ENCODE data around the gene CEP295NL. TPM values are rescaled to one million over a fixed set of nuclear protein-coding genes. Genes with fewer than 3 reads are reported as not detected.

CEP295NL gene
- total RNA-seq, 4 donors from 2014 or later = 1.6 to 9.0 (median 3.8) TPM

DNA sequence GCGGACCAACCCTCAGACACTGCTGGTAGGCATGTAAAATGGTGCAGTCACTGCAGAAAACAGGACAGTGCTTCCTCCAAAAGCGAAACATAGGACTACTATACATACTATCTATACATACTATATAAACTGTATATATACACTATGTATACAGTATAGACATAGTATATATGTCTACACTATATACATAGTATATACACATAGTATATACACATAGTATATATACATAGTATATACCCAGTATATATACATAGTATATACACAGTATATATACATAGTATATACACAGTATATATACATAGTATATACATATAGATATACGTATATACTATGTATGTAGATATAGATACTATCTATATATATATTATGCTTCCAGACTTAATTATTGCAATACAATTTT lies 55.9 kb downstream of the CEP295NL start:
- TF ChIP-seq POLR2AphosphoS5 (IDR thresholded peaks at IDR 0.05) (no peak), POLR2A (IDR thresholded peaks at IDR 0.05) (no peak), EP300 (IDR thresholded peaks at IDR 0.05) (no peak)
- TF ChIP-seq, protein P1, sequence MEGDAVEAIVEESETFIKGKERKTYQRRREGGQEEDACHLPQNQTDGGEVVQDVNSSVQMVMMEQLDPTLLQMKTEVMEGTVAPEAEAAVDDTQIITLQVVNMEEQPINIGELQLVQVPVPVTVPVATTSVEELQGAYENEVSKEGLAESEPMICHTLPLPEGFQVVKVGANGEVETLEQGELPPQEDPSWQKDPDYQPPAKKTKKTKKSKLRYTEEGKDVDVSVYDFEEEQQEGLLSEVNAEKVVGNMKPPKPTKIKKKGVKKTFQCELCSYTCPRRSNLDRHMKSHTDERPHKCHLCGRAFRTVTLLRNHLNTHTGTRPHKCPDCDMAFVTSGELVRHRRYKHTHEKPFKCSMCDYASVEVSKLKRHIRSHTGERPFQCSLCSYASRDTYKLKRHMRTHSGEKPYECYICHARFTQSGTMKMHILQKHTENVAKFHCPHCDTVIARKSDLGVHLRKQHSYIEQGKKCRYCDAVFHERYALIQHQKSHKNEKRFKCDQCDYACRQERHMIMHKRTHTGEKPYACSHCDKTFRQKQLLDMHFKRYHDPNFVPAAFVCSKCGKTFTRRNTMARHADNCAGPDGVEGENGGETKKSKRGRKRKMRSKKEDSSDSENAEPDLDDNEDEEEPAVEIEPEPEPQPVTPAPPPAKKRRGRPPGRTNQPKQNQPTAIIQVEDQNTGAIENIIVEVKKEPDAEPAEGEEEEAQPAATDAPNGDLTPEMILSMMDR (IDR thresholded peaks at IDR 0.05) = no peak
- 82 to 95% methylated on average over 2 to 3 of the region's 3 CpGs for WGBS, 2 donors (ENCODE audit: low coverage in 1 of 2)
- no peaks in the 10 kb centered on the region for H3K4me1 ChIP-seq
- H3K36me3 ChIP-seq = peaks cover 0 to 6% of the 10 kb centered on the region in 2 donors
- no peak for ATAC-seq
- H3K27ac ChIP-seq = no peak overlapping the region
- H3K4me3 ChIP-seq = no peak overlapping the region
- no peaks in the 10 kb centered on the region for H3K9me3 ChIP-seq
- H3K27me3 ChIP-seq = no peaks in the 10 kb centered on the region

DNA sequence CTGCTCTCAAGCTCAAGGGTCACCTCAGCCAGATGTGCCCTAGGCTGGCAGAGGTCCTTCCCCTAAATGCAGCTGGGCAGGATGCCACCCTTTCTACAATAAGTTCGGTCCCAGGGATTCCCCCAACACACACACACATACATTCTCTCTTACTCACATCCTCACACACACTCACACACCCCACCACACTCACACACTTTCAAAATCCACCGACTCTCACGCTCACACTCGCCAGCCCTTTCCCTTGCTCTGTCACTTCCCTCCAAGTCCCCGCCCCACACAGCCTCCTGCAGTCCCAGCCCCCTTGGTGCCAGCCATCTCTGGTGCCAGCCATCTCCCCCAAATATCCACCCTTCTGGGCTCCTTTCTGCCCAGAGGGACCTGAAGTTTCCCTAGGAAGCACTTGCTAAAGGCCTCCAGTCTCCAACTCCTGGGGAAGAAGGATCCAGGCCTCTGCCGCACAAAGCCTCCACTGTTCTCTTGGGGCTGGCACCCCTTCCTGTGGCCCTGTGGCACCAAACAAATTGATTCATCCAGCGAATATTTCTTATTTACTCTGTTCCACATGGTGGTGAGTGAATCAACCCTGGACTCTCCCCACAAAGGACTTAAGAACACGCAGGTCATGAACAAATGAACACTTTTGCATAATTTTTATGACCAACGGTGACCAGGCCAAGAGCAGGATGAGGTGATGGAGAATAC lies 58.5 kb downstream of the CEP295NL start:
- TF ChIP-seq, protein P1 (IDR thresholded peaks at IDR 0.05) = no peak
- TF ChIP-seq POLR2A (IDR thresholded peaks at IDR 0.05) = no peak
- no peak for TF ChIP-seq POLR2AphosphoS5 (IDR thresholded peaks at IDR 0.05)
- TF ChIP-seq EP300 (IDR thresholded peaks at IDR 0.05) = no peak
- WGBS, 2 donors (ENCODE audit: low coverage in 1 of 2) = 58 to 63% methylated on average over 7 of the region's 9 CpGs

DNA sequence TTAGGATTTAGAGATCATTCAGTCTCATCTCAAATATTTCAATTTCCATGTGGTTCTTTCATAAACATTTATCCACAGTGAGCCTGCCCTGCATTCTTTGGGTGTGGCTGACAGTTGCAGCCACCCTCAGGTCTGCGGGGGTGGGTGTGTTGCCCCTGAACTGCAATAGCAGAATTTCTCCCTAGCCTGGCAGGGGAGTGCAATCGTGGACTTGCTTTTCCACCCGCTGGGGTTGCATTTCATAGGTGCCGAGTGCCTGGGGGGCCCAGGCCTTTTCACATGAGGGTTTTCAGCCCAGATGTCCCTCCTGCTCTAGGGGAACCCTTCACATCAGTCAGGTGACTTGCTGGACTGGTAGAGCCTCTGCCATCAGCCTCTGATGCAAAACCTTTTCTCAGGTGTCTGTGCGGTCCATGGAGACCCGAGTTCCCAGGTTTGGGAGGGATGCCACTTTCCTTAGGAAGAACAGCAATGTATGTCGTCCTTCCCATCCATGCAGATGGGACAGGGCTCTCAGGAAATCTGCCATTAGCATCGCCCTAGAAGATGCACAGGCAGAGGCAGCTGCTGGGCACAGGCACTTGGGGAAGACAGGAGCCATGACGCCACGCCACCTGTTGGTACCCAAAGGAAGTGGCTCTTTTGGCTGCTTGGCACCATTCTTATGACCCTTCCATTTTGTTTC lies 60.0 kb downstream of the CEP295NL start:
- WGBS, 2 donors (ENCODE audit: low coverage in 1 of 2) = 40 to 41% methylated on average over 1 to 3 of the region's 10 CpGs
- peaks cover 0 to 28% (median 14%) of the 10 kb centered on the region in 3 donors for H3K4me1 ChIP-seq
- H3K27me3 ChIP-seq = no peaks in the 10 kb centered on the region
- TF ChIP-seq EP300 (IDR thresholded peaks at IDR 0.05) = no peak
- TF ChIP-seq, protein P1 (IDR thresholded peaks at IDR 0.05) = peak in 2 of 4 experiments; percentile 19 to 47
- H3K27ac ChIP-seq = no peak overlapping the region
- ATAC-seq = no peak
- no peaks in the 10 kb centered on the region for H3K9me3 ChIP-seq
- H3K4me3 ChIP-seq = no peak overlapping the region
- peaks cover 0 to 5% of the 10 kb centered on the region in 2 donors for H3K36me3 ChIP-seq

More for the DNA sequence above, 58.5 kb downstream of the CEP295NL start:
- H3K4me3 ChIP-seq = no peak overlapping the region
- H3K27ac ChIP-seq = peak overlapping the region in 2 of 4 donors; percentile 27 to 45
- peaks cover 0 to 13% (median 4%) of the 10 kb centered on the region in 3 donors for H3K4me1 ChIP-seq
- H3K27me3 ChIP-seq = no peaks in the 10 kb centered on the region
- no peaks in the 10 kb centered on the region for H3K36me3 ChIP-seq
- ATAC-seq = no peak
- no peaks in the 10 kb centered on the region for H3K9me3 ChIP-seq

DNA sequence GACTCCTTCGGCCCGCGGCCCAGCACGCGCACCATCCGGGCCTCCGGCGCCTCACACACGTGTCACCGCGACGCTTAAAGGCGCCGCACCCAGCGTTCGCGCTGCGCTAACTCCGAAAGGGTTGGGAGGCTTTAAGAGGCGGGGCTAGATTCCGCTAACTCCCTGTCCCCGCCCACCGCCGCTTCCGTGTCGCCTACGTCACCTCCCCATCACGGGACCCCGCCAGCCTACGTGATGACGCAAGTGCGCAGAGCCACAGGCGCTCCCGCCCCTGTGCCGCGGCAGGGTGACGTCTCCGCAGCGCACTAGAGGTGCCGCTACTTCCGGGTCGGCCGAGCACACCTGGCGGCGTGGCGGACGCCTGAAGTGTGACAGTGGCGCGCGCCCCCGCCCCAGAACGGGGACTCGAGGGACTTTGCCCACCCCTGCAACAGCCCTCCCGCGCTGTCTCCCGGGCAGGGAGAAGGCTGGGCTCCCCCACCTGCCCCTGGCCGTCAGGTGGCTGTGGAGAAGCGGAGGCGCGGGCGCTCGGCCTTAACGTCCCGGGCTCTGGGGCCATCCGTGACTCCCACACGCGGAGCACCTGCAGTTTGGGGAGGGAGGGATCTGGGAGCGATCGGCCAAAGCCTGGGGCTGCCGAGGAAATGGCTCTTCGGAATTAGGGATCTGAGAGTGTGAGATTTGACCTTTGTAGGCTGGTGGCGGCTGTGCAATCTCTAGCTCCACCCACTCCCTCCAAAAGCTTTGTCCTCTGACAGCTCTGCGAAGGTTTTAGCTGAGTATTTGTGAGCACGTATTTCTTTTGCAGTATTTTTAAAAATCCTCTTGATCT lies 62.0 kb downstream of the CEP295NL start, which contains the start of gene USP36:
USP36 (minus strand) TSS at position 35 of the 832 bp plus-strand sequence. CDS start 4,451 bp downstream, outside the sequence.
- no peaks in the 10 kb centered on the region for H3K9me3 ChIP-seq
- H3K4me3 ChIP-seq = peak within 1 kb of the TSS; percentile 70 to 97
- 0% methylated on average over 3 to 7 of the region's 74 CpGs for WGBS, 2 donors (ENCODE audit: low coverage in 1 of 2)
- TF ChIP-seq POLR2AphosphoS5 (IDR thresholded peaks at IDR 0.05) (peak; percentile 98), EP300 (IDR thresholded peaks at IDR 0.05) (peak; percentile 94), POLR2A (IDR thresholded peaks at IDR 0.05) (peak; percentile 86 to 90)
- TF ChIP-seq, protein P1 (IDR thresholded peaks at IDR 0.05) = peak in 3 of 4 experiments; percentile 27 to 37 (median 35)
- peak within 1 kb of the TSS; percentile 91 to 97 (median 96) for H3K27ac ChIP-seq
- peak; percentile 96 for ATAC-seq
- H3K4me1 ChIP-seq = peaks cover 0 to 41% (median 14%) of the 10 kb centered on the region in 3 donors
- H3K27me3 ChIP-seq = no peaks in the 10 kb centered on the region
- H3K36me3 ChIP-seq = peaks cover 0 to 25% of the 10 kb centered on the region in 2 donors

Other genes with a start within 250 kb of the CEP295NL start
- gene CYTH1, start 120.9 kb downstream of the CEP295NL start, total RNA-seq = 10 to 100 TPM; 26.9 to 38.0 (median 31.0) TPM
- gene USP36, start 62.4 kb downstream of the CEP295NL start, total RNA-seq = 10 to 100 TPM; 26.6 to 44.0 (median 34.6) TPM
- 100 to 1,000 TPM; 172 to 315 (median 211) TPM for gene TIMP2, start 22.2 kb upstream of the CEP295NL start, total RNA-seq
- 100 to 1,000 TPM; 101 to 260 (median 166) TPM for gene LGALS3BP, start 76.7 kb upstream of the CEP295NL start, total RNA-seq
- 10 to 100 TPM; 11.2 to 30.1 (median 21.6) TPM for gene CANT1, start 106.6 kb upstream of the CEP295NL start, total RNA-seq
- gene C1QTNF1, start 121.0 kb upstream of the CEP295NL start, total RNA-seq = 10 to 100 TPM; 50.8 to 76.5 (median 72.3) TPM
- gene ENGASE, start 171.6 kb upstream of the CEP295NL start, total RNA-seq = 10 to 100 TPM in 3 of 4 donors, 1 to 10 TPM in 1; 8.3 to 46.5 (median 16.2) TPM

Measured in gastroesophageal sphincter (tissue), 4 donors.